Stimulated activated naive CD8-positive, alpha-beta T cell treated with anti-CD3 and anti-CD28 coated beads, Interleukin-15, Interleukin-2, amounts not matched to agents 100 ng/mL and 50 ng/mL, for 24 hours (primary cell): ENCODE data around the gene PLET1.
A peak's percentile ranks its signal among the peaks of the same experiment; 100 is the strongest.

ENCODE experiments used
- H3K27ac Mint-ChIP-seq: one replicate; pipeline ENCODE4 v1.8.0; 2021; ENCODE audit warnings: mild to moderate bottlenecking, mixed read lengths
- H3K27me3 Mint-ChIP-seq: one replicate; pipeline ENCODE4 v1.8.0; 2021; ENCODE audit warnings: mixed read lengths
- H3K36me3 Mint-ChIP-seq: one replicate; pipeline ENCODE4 v1.8.0; 2021; ENCODE audit warnings: low read depth, mixed read lengths
- H3K4me1 Mint-ChIP-seq: one replicate; pipeline ENCODE4 v1.8.0; 2021; ENCODE audit warnings: low read depth, mixed read lengths
- H3K4me3 Mint-ChIP-seq: one replicate; pipeline ENCODE4 v1.8.0; 2021; ENCODE audit warnings: mild to moderate bottlenecking, mixed read lengths
- H3K9me3 Mint-ChIP-seq: one replicate; pipeline ENCODE4 v1.8.0; 2021; ENCODE audit warnings: mixed read lengths

The PLET1 gene

DNA sequence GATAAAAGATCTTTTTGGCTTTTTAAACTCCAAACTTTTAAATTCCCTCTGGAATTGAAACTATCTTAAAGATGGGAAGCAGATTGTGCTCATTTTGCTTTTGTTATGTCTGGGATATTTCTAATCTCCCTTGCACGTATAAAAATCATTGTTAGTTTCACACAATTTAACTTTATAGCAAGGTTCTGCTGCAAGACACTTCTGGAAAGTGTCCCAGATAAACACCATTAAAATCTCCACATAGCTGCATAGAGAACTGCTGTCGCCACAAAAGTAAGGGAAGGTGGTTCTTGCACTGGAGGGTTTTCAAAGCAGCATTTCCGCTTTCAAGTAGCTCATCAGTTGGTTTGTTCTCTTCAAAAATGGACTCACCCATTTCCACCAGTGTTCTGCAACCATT, 22.6 kb downstream of the PLET1 start:
- Mint-ChIP-seq H3K36me3 (peaks cover 62% of the 10 kb centered on the region), H3K27me3 (no peaks in the 10 kb centered on the region)

GRCh38 chr11:112237451-112237850, 23.2 kb downstream of the PLET1 start:
- H3K27ac Mint-ChIP-seq = no peak overlapping the region
- H3K9me3 Mint-ChIP-seq = no peaks in the 10 kb centered on the region
- peaks cover 56% of the 10 kb centered on the region for H3K36me3 Mint-ChIP-seq
- H3K4me3 Mint-ChIP-seq = no peak overlapping the region
- H3K4me1 Mint-ChIP-seq = peaks cover 6% of the 10 kb centered on the region
- no peaks in the 10 kb centered on the region for H3K27me3 Mint-ChIP-seq

More for the DNA sequence above, 22.6 kb downstream of the PLET1 start:
- H3K4me1 Mint-ChIP-seq = peaks cover 6% of the 10 kb centered on the region
- no peak overlapping the region for H3K27ac Mint-ChIP-seq
- no peak overlapping the region for H3K4me3 Mint-ChIP-seq
- no peaks in the 10 kb centered on the region for H3K9me3 Mint-ChIP-seq

GRCh38 chr11:112235750-112236390, 24.8 kb downstream of the PLET1 start:
- peaks cover 6% of the 10 kb centered on the region for H3K4me1 Mint-ChIP-seq
- H3K27ac Mint-ChIP-seq = no peak overlapping the region
- peaks cover 46% of the 10 kb centered on the region for H3K36me3 Mint-ChIP-seq
- no peak overlapping the region for H3K4me3 Mint-ChIP-seq
- H3K9me3 Mint-ChIP-seq = no peaks in the 10 kb centered on the region
- no peaks in the 10 kb centered on the region for H3K27me3 Mint-ChIP-seq

DNA sequence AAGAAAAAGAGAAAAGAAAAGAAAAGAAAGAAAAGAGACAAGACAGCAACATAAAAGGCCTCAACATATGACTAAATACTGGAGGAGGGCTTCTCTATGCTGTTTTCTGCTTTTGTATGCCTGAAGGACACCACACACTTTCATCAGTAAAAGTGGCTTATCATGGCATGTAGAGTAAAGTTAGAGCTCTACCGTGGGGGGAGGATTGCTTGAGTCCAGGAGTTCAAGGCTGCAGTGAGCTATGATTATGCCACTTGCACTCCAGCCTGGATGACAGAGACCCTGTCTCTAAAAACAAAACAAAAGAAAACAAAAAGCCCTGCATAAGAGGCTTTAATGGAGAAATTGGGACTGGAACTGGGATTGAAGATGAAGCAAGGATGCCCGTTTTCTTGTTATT, 28.7 kb downstream of the PLET1 start:
- peaks cover 25% of the 10 kb centered on the region for H3K4me1 Mint-ChIP-seq
- no peak overlapping the region for H3K27ac Mint-ChIP-seq
- H3K9me3 Mint-ChIP-seq = no peaks in the 10 kb centered on the region
- no peaks in the 10 kb centered on the region for H3K27me3 Mint-ChIP-seq
- no peak overlapping the region for H3K4me3 Mint-ChIP-seq
- H3K36me3 Mint-ChIP-seq = peaks cover 51% of the 10 kb centered on the region

GRCh38 chr11:112229746-112230433, 30.8 kb downstream of the PLET1 start:
- H3K27ac Mint-ChIP-seq = no peak overlapping the region
- H3K27me3 Mint-ChIP-seq = no peaks in the 10 kb centered on the region
- H3K4me1 Mint-ChIP-seq = peaks cover 29% of the 10 kb centered on the region
- H3K9me3 Mint-ChIP-seq = no peaks in the 10 kb centered on the region
- H3K36me3 Mint-ChIP-seq = peaks cover 35% of the 10 kb centered on the region
- H3K4me3 Mint-ChIP-seq = no peak overlapping the region

GRCh38 chr11:112229159-112229558, 31.5 kb downstream of the PLET1 start:
- Mint-ChIP-seq H3K27me3 (no peaks in the 10 kb centered on the region), H3K9me3 (no peaks in the 10 kb centered on the region), H3K27ac (no peak overlapping the region), H3K36me3 (peaks cover 31% of the 10 kb centered on the region), H3K4me3 (no peak overlapping the region), H3K4me1 (peaks cover 29% of the 10 kb centered on the region)

DNA sequence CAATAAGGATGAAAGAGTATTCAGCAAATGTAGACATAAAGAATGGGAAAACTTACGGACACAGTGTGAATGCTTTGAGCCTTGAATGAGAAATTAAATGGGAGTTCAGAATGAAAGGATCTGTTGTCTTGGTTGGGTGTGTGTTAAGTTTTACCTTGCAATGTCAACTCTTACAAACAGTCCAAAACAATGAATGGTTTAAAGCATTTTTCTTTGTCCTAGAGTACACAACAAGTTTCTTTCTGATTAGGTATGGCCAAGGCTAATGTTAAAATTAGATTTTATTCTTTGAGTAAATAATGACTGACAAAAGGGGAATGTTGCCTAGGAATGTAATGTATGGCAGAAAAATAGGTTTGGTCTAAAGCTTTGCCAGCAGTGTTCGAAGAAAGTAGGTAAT, 32.0 kb downstream of the PLET1 start:
- H3K27ac Mint-ChIP-seq = no peak overlapping the region
- H3K4me3 Mint-ChIP-seq = no peak overlapping the region
- H3K36me3 Mint-ChIP-seq = peaks cover 27% of the 10 kb centered on the region
- H3K9me3 Mint-ChIP-seq = no peaks in the 10 kb centered on the region
- peaks cover 29% of the 10 kb centered on the region for H3K4me1 Mint-ChIP-seq
- no peaks in the 10 kb centered on the region for H3K27me3 Mint-ChIP-seq

DNA sequence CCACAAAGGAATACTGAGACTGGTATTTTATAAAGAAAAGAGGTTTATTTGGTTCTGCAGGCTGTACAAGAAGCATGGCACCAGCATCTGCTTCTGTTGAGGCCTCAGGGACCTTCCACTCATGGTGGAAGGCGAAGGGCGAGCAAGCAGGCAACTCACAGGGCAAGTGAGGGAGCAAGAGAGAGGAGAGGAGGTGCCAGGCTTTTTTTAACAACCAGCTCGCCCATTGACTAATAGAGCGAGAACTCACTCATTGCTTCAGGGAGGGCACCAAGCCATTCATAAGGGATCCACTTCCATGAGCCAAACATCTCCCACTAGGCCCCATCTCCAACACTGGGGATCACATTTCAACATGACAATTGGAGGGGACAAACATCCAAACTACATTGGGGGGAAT, 33.2 kb downstream of the PLET1 start:
- peaks cover 27% of the 10 kb centered on the region for H3K36me3 Mint-ChIP-seq
- H3K27ac Mint-ChIP-seq = peak overlapping the region; percentile 42
- no peaks in the 10 kb centered on the region for H3K27me3 Mint-ChIP-seq
- peaks cover 29% of the 10 kb centered on the region for H3K4me1 Mint-ChIP-seq
- H3K9me3 Mint-ChIP-seq = no peaks in the 10 kb centered on the region
- peak overlapping the region; percentile 86 for H3K4me3 Mint-ChIP-seq

GRCh38 chr11:112226831-112227401, 33.7 kb downstream of the PLET1 start:
- Mint-ChIP-seq H3K27me3 (no peaks in the 10 kb centered on the region), H3K27ac (peak overlapping the region; percentile 93), H3K9me3 (no peaks in the 10 kb centered on the region), H3K4me3 (peak overlapping the region; percentile 86), H3K36me3 (peaks cover 27% of the 10 kb centered on the region), H3K4me1 (peaks cover 29% of the 10 kb centered on the region)

DNA sequence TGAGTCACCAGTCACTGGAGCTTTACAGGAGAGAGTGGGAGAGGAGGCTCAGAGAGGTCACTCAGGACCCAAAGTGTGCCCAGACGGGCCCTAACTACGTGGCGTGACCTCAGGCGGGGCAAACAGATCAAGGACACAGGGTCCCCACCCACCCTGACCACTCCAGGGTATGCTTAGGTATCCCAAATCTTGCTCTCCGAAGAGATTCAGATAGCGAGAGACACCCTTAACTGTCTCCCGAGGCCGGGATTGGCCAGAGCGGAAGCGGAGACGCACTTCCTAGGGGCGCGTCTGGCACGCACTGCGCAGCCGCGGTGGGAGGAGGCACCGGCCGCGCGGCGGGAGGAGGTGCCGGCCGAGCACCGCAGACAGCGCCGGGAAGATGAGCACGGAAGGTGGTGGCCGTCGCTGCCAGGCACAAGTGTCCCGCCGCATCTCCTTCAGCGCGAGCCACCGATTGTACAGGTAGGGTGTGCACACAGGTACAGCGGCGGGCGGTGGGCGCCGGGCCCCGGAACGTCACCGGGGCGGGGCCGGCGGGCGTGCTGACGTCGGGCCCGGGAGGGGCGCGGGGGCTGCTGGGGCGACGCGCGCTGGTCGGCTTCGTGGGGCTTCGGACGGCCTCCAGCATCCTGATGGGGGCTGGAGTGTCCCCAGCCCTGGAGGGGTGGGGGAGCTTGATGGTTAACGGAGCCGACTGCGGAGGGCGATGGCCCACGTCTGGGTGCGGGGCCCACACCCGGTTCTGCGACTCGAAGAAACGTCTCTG, 34.4 kb downstream of the PLET1 start, which contains the start of gene PTS:
PTS (plus strand) TSS at position 367 of the 769 bp plus-strand sequence; CDS start at position 383, 16 bp downstream.
- H3K4me1 Mint-ChIP-seq = peaks cover 29% of the 10 kb centered on the region
- H3K4me3 Mint-ChIP-seq = peak within 1 kb of the TSS; percentile 86
- no peaks in the 10 kb centered on the region for H3K27me3 Mint-ChIP-seq
- H3K27ac Mint-ChIP-seq = peak within 1 kb of the TSS; percentile 93
- peaks cover 27% of the 10 kb centered on the region for H3K36me3 Mint-ChIP-seq
- no peaks in the 10 kb centered on the region for H3K9me3 Mint-ChIP-seq

DNA sequence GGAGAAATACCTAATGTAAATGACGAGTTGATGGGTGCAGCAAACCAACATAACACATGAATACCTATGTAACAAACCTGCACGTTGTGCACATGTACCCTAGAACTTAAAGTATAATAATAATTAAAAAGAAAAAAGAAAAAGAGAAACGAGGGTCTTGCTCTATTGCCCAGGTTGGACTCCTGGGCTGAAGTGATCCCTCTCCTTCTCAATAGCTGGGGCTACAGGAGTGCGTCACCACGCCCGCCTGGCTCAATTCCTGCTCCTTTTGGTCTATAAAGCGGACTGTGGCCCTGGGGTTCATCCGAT, 35.0 kb downstream of the PLET1 start:
- peak overlapping the region; percentile 93 for H3K27ac Mint-ChIP-seq
- peaks cover 27% of the 10 kb centered on the region for H3K36me3 Mint-ChIP-seq
- peak overlapping the region; percentile 86 for H3K4me3 Mint-ChIP-seq
- H3K4me1 Mint-ChIP-seq = peaks cover 29% of the 10 kb centered on the region
- no peaks in the 10 kb centered on the region for H3K9me3 Mint-ChIP-seq
- H3K27me3 Mint-ChIP-seq = no peaks in the 10 kb centered on the region

- Mint-ChIP-seq H3K36me3 (peaks cover 10% of the 10 kb centered on the region), H3K27me3 (no peaks in the 10 kb centered on the region), H3K27ac (no peak overlapping the region), H3K4me1 (peaks cover 29% of the 10 kb centered on the region), H3K4me3 (no peak overlapping the region), H3K9me3 (no peaks in the 10 kb centered on the region)
Measured at GRCh38 chr11:112223754-112224532, 36.7 kb downstream of the PLET1 start.

DNA sequence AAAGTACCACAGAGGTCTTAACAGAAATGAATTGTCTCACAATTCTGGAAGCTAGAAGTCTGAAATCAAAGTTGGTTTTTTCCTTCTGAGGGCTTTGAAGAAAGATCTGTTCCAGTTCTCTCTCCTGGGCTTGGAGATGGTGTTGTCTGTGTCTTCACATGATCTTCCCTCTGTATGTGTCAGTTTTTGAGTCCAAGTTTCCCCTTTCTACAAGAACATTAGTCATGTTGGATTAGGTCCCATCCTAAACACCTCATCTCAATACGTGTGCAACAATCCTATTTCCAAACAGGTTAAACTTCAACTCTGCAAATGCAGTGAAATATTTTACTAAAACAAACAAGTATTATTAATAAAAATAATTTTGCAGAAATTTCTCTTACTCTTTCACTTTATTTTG, 37.5 kb downstream of the PLET1 start:
- H3K4me3 Mint-ChIP-seq = no peak overlapping the region

DNA sequence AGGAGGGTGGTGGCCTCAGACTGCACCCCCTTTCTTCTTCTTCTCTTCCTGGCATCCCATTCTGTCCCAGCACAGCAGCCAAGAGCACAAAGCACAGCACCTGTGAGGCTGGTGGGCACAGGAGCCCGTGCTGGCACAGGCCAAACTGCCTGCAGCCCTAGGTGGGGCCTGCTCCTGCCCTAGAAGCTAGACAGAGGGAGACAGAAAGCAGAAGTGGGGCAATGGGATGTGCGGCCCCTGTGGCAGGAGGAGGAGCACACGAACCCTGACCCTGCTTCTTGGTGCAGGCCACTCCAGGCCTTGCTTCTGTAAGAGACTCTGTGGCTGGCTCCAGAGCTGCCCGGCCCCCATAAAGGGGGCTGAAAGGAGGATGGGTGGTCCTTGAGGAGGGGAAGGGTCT, 38.4 kb downstream of the PLET1 start:
- no peak overlapping the region for H3K27ac Mint-ChIP-seq
- no peak overlapping the region for H3K4me3 Mint-ChIP-seq
- H3K36me3 Mint-ChIP-seq = no peaks in the 10 kb centered on the region
- H3K4me1 Mint-ChIP-seq = peaks cover 13% of the 10 kb centered on the region
- H3K27me3 Mint-ChIP-seq = no peaks in the 10 kb centered on the region
- H3K9me3 Mint-ChIP-seq = no peaks in the 10 kb centered on the region

More for the DNA sequence above, 37.5 kb downstream of the PLET1 start:
- H3K9me3 Mint-ChIP-seq = no peaks in the 10 kb centered on the region
- peaks cover 21% of the 10 kb centered on the region for H3K4me1 Mint-ChIP-seq
- H3K27ac Mint-ChIP-seq = no peak overlapping the region
- H3K27me3 Mint-ChIP-seq = no peaks in the 10 kb centered on the region
- peaks cover 2% of the 10 kb centered on the region for H3K36me3 Mint-ChIP-seq
